A172 (cell line): ENCODE data around the gene SLC39A9. TPM values are rescaled to one million over a fixed set of nuclear protein-coding genes. Genes with fewer than 3 reads are reported as not detected.

ENCODE experiments used
- DNase-seq: peaks from one replicate; pipeline ENCODE4 v3.0.0-alpha.2; 2015; ENCODE audit warnings: low spot score
- total RNA-seq: library from RNA; depleted of rRNA; stranded (reverse); fragments of >200 nt; shearing (Covaris generic); gene quantifications from 2 replicates; pipeline ENCODE4 v1.2.3, GENCODE V29; 2014; rRNA removed

Gene SLC39A9
- total RNA-seq, 1 experiment from 2014 or later: 53.9 TPM

GRCh38 chr14:69500096-69500495, 101.6 kb downstream of the SLC39A9 start:
- no peak for DNase-seq

- no peak for DNase-seq
Measured at GRCh38 chr14:69500736-69501135, 102.2 kb downstream of the SLC39A9 start.

- DNase-seq: no peak
Measured at GRCh38 chr14:69501423-69501838, 102.9 kb downstream of the SLC39A9 start.

GRCh38 chr14:69504775-69505174, 106.3 kb downstream of the SLC39A9 start:
- no peak for DNase-seq

- peak; percentile 10 for DNase-seq
Measured at GRCh38 chr14:69505338-69506240, 107.1 kb downstream of the SLC39A9 start.

- DNase-seq: no peak
Measured at GRCh38 chr14:69506241-69506595, 107.7 kb downstream of the SLC39A9 start.

Other genes with a start within 250 kb of the SLC39A9 start
- gene DCAF5, start 245.6 kb upstream of the SLC39A9 start, total RNA-seq: 3.9 and 6.7 TPM in 2 replicates
- 10.7 and 11.0 TPM in 2 replicates for gene EXD2, start 207.2 kb upstream of the SLC39A9 start, total RNA-seq
- 4.8 and 5.7 TPM in 2 replicates for gene GALNT16, start 138.5 kb upstream of the SLC39A9 start, total RNA-seq
- gene ERH, start 393 bp upstream of the SLC39A9 start, total RNA-seq: 155 and 165 TPM in 2 replicates
- gene PLEKHD1, start 86.0 kb downstream of the SLC39A9 start, total RNA-seq: not detected in 2 replicates
- gene CCDC177, start 176.2 kb downstream of the SLC39A9 start, total RNA-seq: not detected in 2 replicates
- 2.4 and 3.1 TPM in 2 replicates for gene SUSD6, start 212.9 kb downstream of the SLC39A9 start, total RNA-seq